Upper lobe of left lung (tissue), 4 donors: ENCODE results near the gene GORASP1.

Source experiments
- POLR2A ChIP-seq, 4 donors: fragments of 450-650 bp; IDR thresholded peaks; one replicate each; pipeline ENCODE4 v1.5.1; 2016 to 2017; ENCODE audit warnings: antibody characterized with exemption in 4 of 4, mild to moderate bottlenecking in 2 of 4
- TF ChIP-seq, protein P1 (sequence below), 6 experiments: fragments of 450-650 bp in 4 of 6; fragments of 200-600 bp in 2 of 6; sonication (generic) in 2 of 6; IDR thresholded peaks; one replicate each; pipeline ENCODE4 v1.5.1; 2016 to 2019; ENCODE audit warnings: antibody characterized with exemption in 6 of 6

DNA sequence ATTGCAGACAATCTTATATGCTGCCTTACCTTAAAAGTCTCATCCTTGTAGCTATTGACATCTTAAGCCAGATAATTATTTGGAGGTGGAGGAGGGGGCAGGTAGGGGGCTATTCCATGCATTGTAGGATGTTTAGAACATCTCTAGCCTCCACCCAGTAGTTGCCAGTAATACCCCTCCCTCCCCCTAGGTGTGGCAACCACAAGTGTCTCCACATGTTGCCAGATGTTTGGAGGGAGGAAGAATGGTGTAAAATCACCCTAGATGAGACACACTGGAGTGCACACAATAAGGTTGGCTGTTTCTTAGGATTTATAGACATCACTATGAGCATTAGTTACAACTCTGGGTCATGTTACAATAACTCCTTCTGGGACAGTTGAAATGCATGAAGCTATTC is 27.4 kb downstream of the GORASP1 start:
- TF ChIP-seq, protein P1, sequence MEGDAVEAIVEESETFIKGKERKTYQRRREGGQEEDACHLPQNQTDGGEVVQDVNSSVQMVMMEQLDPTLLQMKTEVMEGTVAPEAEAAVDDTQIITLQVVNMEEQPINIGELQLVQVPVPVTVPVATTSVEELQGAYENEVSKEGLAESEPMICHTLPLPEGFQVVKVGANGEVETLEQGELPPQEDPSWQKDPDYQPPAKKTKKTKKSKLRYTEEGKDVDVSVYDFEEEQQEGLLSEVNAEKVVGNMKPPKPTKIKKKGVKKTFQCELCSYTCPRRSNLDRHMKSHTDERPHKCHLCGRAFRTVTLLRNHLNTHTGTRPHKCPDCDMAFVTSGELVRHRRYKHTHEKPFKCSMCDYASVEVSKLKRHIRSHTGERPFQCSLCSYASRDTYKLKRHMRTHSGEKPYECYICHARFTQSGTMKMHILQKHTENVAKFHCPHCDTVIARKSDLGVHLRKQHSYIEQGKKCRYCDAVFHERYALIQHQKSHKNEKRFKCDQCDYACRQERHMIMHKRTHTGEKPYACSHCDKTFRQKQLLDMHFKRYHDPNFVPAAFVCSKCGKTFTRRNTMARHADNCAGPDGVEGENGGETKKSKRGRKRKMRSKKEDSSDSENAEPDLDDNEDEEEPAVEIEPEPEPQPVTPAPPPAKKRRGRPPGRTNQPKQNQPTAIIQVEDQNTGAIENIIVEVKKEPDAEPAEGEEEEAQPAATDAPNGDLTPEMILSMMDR (IDR thresholded peaks at IDR 0.05) = no peak
- TF ChIP-seq POLR2A (IDR thresholded peaks at IDR 0.05) = no peak
